Measurements from ENCODE around the gene SLC30A1.
"Not testable (repeated sequence)": the region's sequence is repeated elsewhere in the genome, so short reads cannot be mapped to it uniquely, and the experiment has no call there.

Gene SLC30A1, protein sequence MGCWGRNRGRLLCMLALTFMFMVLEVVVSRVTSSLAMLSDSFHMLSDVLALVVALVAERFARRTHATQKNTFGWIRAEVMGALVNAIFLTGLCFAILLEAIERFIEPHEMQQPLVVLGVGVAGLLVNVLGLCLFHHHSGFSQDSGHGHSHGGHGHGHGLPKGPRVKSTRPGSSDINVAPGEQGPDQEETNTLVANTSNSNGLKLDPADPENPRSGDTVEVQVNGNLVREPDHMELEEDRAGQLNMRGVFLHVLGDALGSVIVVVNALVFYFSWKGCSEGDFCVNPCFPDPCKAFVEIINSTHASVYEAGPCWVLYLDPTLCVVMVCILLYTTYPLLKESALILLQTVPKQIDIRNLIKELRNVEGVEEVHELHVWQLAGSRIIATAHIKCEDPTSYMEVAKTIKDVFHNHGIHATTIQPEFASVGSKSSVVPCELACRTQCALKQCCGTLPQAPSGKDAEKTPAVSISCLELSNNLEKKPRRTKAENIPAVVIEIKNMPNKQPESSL

GRCh38 chr1:211578640-211579439 lies at the start of gene SLC30A1:
SLC30A1 (minus strand) TSS chr1:211579161; CDS start chr1:211578612, 549 bp downstream.
- DNase-seq = peak; percentile 92

DNA sequence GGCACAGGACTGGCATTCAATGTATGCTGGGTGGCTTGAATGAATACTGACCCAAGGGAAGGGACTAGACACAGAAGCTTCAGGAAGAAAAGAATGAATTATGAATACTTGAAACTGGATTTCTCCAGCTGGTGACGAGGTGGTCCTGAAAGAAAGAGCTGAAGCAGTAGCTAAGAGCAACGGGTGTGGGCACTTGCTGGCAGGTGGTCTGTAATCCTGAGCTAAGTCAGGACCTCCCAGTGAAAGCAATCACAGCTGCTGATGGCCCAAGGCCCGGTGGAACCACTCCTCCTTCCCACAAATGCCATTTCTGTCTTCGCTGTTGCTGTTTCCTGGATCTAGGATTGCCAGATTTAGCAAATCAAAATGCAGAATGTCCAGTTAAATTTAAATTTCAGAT lies 49.5 kb upstream of the SLC30A1 start:
- DNase-seq = no peak

DNA sequence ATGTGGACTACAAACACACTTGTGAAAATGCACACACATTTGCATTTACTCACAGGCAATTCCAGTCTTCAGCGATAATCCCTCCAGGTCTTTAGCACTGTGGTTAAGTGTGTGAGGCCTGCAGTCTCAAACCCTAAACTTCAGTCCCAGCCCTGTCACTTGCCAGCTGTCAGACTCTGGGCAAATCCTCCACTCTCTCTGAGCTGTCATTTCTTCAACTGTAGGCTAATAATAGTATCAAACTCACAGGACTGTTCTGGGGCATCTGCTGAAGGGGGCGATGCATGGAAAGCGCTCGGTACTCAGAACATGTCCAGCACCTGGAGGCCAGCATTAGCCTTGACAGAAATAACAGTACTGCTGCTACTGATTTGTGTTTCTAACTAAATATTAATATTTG lies 48.3 kb upstream of the SLC30A1 start:
- no peak for DNase-seq

DNA sequence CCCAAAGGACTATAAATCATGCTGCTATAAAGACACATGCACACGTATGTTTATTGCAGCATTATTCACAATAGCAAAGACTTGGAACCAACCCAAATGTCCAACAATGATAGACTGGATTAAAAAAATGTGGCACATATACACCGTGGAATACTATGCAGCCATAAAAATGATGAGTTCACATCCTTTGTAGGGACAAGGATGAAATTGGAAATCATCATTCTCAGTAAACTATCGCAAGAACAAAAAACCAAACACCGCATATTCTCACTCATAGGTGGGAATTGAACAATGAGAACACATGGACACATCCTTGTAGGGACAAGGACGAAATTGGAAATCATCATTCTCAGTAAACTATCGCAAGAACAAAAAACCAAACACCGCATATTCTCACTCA lies 46.9 kb upstream of the SLC30A1 start:
- not testable (repeated sequence) for DNase-seq

DNA sequence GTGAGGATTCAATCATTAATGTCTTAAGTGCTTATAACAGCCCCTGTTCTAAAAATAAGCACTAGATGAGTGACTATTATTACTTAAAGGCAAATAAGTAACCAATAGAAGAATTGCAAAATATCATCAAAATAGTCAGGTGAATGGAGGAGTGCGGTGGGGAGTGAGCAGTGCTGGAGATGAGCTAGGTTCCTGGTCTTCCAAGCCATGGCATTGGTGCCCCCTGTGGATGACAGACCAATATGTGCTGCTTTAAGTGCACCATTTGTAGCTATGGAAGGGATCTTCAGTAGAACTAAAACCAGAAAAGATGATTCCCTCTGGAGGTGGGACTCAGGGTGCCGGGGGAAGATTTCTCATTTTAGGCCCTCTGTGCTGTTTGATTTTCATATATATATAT lies 46.1 kb upstream of the SLC30A1 start:
- DNase-seq = no peak

DNA sequence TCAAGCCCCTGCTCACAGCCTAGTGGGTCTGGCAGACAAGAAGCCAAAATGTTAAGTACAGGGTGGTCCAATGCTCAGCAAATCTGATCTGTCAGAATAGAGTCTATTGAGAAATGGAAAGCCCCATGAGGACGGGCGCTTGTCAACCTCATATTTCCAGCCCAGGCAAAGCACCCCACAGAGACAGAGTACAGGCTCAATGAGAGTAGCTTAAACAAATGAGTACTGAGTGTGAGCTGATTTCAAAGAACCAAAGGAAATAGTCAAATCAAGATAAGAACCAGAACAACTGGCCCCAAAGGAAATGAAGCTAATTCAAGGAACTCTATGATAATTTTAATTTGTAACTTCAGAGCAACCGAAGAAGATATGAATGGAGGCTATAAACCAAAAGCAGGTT lies 44.6 kb upstream of the SLC30A1 start:
- no peak for DNase-seq

GRCh38 chr1:211621447-211622198 lies 42.7 kb upstream of the SLC30A1 start:
- DNase-seq = no peak

DNA sequence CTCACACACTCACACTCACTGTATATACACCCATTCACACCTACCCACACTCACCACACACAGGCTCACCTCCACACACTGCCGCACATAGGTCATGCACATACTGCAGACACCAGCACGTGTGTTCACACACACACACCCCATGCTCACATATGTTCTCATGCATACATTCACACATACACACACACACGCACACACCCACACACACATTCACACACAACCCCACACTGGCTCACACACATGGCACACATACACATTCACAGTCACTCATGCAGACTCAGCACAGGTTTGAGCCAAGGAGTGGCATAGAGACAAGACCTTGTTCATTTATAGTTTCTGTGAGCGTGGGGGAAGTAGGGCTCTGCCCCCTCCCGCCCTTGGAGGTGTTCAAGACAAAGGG lies 41.1 kb upstream of the SLC30A1 start:
- DNase-seq = no peak

GRCh38 chr1:211619033-211619996 lies 40.4 kb upstream of the SLC30A1 start:
- no peak for DNase-seq

GRCh38 chr1:211616965-211617297 lies 38.0 kb upstream of the SLC30A1 start:
- no peak for DNase-seq

DNA sequence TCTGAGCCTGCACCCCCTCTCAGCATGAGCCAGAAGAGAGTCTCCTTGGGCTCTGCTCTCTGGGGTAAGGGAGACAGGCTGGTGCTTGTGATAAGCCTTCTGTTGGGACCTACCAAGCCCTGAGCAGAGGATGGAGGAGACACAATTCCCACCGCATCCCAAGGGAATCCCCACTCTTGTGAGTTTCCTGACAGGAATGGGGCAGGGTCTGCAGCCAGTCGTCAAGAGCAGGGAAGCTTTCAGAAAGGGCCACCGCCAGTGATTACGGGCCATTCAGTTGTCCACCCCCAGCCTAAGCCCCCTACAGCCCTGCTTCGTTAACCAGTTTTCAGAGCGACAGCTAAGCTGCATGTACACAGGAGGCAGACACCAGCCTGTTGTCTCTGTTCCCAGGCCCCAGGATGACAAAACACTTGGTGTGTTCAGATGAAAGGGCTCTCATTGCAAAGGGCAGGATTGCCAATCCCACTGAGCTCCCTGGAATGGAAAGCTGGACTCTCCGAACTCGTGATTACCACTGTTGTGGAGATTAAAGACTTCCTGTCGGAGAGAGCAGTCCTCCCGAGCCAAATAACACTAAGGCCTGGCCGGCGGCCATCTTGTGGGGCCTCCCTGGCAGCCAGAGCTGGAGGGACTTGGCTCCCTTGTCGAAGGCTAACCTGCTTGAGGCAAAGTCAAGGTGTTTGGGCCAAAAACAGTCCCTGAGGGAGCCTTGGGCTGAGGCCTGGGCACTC lies 37.4 kb upstream of the SLC30A1 start:
- peak; percentile 8 for DNase-seq

DNA sequence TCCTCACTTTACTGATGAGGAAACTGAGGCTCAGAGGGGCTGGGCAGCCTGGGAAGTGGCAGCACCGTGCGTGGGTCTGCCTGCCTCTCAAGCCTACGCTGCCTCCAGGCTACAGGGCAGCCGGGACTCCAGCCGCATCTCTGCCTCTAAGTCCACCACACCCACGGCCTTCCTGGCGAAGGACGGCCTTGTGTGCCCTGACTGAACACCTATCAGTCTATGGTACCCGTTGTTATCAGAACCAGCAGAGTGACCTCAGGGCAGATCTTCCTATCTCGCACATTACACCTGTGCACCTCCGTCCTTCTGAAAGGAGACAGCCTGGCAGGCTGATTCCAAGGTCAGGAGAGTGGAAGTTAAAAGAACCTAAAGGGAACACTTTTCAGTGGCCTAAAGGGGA lies 35.7 kb upstream of the SLC30A1 start:
- DNase-seq = no peak

DNA sequence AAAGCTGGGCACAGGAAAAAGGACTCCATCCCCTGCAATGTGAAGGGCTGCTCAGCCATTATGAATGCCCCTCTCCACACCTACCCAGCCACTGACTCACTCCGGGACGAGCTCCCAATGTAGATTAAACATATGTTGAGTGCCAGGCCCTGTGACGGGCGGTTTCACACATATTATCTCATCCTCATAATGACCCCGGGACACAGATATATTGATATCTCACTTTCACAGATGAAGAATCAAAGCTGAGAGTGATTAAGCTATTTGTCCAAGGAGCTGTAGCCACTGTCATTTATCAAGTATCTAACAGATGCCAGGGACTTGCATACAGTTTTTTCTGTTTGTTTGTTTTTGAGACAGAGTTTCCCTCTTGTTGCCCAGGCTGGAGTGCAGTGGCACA lies 35.0 kb upstream of the SLC30A1 start:
- no peak for DNase-seq

DNA sequence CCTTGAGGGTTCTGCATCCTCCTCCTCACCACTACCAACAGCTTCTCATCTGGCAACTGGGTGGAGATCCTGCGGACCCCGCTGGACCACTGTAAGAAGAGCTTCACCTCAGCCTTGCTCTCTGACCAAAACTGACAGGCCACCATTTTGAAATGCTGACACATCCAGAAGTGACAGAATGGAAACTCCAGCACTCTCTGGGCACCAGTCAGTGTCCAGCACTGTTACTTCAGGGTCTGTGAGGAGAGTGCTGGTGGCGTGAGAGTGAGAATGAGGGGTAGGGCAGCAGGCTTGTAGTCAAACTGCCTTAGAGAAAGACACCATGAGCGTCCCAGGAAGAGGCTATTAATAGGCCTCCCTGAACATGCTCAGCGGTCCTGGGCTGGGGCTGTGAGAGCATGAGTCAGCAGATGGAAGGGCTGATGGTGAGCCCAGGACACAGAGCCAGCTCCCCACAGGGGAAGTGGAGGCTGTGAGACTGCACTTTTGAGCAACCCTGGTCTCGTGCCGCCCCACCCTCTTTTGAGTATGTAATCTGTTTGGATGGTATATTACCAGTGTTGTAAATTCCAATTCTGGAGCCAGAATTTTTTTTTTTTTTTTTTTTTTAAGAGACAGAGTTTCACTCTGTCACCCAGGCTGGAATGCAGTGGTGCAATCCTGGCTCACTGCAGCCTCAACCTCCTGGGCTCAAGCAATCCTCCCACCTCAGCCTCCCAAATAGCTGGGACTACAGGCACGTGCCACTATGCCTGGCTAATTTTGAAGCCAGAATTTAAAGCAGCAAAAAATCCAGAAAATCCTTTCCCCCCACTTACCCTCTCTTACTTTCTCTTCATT lies 34.4 kb upstream of the SLC30A1 start:
- DNase-seq = no peak

DNA sequence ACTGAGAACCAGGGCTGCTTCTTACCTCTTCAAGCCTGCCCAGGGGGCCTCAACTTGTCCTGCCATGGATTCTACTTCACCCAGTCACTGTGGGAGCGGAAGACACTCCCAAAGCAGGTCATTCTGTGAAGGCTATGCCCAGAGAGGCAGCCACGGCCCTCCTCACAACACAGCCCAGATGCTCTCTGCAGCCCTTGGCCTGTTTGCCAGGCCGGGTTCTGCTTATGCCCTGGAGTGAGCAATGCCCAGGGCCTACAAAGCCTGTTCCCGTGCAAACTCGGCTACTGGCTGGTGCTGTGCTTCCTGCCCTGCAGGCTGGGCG lies 33.8 kb upstream of the SLC30A1 start:
- DNase-seq = no peak

- no peak for DNase-seq
These were observed 32.9 kb upstream of the SLC30A1 start for GRCh38 chr1:211611818-211612217.

DNA sequence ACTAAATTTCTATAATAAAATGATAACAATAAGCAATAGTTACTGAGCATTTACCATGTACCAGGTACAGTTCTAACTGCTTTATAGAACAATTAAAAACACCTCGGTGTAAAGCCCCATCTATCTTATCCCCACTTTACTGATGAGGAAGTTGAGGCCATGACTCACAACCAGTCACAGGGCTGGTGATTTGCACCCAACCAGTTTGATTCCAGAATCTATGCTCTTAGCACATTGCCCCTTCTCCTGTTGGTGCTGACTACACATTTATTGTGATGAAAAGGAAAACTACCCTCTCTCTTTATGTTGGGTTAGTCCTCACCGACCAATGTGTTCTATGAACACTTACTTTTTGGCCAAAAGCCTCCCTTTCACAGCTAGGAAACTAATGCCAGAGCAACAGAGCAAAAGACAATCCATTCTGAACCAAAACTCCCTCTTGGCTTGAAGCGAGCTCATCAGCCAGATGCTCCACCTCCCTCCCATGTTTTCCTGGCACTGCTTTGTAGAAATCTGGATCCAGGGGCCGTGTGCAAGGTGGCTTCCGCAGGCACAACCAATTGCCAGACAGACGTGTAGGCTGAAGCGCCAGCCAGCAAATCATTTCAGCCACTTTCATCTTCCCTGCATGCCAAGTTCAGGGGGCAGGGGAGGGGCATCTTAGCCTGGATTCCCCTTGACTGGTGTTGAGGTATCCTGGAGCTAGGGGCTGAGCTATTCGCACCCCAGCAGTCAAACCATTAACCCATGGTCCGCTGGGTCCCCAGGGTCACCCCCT lies 32.0 kb upstream of the SLC30A1 start:
- no peak for DNase-seq

GRCh38 chr1:211609120-211610024 lies 30.4 kb upstream of the SLC30A1 start:
- no peak for DNase-seq

All from NCI-H2029 (cell line).